Transverse colon (tissue), 4 donors: ENCODE data around the gene CLDN20.

Experiments used
- POLR2A ChIP-seq: fragments of 450-650 bp; IDR thresholded peaks from one replicate; pipeline ENCODE4 v1.6.1; 2016; ENCODE audit warnings: antibody characterized with exemption, mild to moderate bottlenecking, moderate library complexity
- POLR2AphosphoS5 ChIP-seq, 3 donors: sonication (generic); formaldehyde crosslinking; IDR thresholded peaks; one replicate each; pipeline ENCODE4 v1.6.1; 2016; ENCODE audit warnings: antibody characterized with exemption in 3 of 3
- TF ChIP-seq, protein P1 (sequence below), 5 experiments: fragments of 200-600 bp in 3 of 5; fragments of 450-650 bp in 2 of 5; sonication (generic) in 3 of 5; IDR thresholded peaks; 1 replicate in 2 of 5; 2 replicates in 3 of 5; pipeline ENCODE4 v1.5.1; 2016 to 2017; ENCODE audit warnings: antibody characterized with exemption in 5 of 5, inconsistent platforms in 3 of 5, mild to moderate bottlenecking in 2 of 5, moderate library complexity in 1 of 5

DNA sequence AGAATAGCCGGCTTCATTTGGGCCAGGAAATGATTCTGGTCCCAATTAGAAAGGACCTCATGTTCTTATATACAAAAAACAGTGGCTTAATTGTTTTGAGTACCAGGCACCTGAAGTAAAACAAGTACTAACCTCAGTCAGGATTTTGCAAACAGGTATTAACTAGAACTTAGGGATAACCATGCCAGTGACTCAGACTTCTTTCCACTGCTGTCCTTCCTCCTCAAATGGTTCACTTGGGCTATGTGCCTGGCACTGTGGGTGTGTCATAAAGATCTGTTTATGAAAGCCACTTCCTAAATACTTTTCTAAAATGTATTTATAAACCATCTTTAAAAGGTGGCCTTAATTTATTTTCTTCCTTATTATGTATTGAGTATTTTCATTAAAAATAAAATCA is 10.7 kb downstream of the CLDN20 start:
- TF ChIP-seq, protein P1, sequence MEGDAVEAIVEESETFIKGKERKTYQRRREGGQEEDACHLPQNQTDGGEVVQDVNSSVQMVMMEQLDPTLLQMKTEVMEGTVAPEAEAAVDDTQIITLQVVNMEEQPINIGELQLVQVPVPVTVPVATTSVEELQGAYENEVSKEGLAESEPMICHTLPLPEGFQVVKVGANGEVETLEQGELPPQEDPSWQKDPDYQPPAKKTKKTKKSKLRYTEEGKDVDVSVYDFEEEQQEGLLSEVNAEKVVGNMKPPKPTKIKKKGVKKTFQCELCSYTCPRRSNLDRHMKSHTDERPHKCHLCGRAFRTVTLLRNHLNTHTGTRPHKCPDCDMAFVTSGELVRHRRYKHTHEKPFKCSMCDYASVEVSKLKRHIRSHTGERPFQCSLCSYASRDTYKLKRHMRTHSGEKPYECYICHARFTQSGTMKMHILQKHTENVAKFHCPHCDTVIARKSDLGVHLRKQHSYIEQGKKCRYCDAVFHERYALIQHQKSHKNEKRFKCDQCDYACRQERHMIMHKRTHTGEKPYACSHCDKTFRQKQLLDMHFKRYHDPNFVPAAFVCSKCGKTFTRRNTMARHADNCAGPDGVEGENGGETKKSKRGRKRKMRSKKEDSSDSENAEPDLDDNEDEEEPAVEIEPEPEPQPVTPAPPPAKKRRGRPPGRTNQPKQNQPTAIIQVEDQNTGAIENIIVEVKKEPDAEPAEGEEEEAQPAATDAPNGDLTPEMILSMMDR (IDR thresholded peaks at IDR 0.05) = no peak
- TF ChIP-seq POLR2A (no peak), POLR2AphosphoS5 (IDR thresholded peaks at IDR 0.05) (no peak)
